Measurements from ENCODE around the gene MMP24OS. TPM values are rescaled to one million over a fixed set of nuclear protein-coding genes. Genes with fewer than 3 reads are reported as not detected.

Gene MMP24OS
- total RNA-seq, 3 donors from 2014 or later: 90.9 to 156 (median 124) TPM

DNA sequence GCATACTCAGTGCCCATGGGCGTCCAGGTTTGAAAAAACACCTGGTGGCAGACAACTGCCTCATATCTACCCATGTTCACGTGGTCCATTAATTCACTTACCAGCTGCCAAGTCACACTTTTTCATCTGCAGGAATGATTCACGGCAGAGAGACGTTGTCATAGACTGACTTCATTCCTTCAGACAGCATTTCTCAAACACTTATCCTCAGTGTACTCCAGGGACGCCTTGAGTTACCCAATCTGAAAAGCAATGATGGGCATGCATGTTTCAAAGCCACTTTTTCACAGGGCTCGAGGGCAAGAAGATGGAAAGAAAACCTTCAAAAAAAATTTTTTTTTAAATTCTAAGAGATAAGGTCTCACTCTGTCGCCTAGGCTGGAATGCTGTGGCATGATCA is 6.0 kb downstream of the MMP24OS start:
- intact Hi-C loops (cut with DNase I, micrococcal nuclease): no loop called here

GRCh38 chr20:35271073-35271882 is 6.6 kb downstream of the MMP24OS start:
- ATAC-seq (no peak), DNase-seq (peak in 1 of 3 donors; percentile 25)
- H3K36me3 ChIP-seq (ENCODE audit: low read depth): peaks cover 4% of the 10 kb centered on the region
- TF ChIP-seq, protein P1, sequence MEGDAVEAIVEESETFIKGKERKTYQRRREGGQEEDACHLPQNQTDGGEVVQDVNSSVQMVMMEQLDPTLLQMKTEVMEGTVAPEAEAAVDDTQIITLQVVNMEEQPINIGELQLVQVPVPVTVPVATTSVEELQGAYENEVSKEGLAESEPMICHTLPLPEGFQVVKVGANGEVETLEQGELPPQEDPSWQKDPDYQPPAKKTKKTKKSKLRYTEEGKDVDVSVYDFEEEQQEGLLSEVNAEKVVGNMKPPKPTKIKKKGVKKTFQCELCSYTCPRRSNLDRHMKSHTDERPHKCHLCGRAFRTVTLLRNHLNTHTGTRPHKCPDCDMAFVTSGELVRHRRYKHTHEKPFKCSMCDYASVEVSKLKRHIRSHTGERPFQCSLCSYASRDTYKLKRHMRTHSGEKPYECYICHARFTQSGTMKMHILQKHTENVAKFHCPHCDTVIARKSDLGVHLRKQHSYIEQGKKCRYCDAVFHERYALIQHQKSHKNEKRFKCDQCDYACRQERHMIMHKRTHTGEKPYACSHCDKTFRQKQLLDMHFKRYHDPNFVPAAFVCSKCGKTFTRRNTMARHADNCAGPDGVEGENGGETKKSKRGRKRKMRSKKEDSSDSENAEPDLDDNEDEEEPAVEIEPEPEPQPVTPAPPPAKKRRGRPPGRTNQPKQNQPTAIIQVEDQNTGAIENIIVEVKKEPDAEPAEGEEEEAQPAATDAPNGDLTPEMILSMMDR (IDR thresholded peaks at IDR 0.05): no peak
- no peak overlapping the region for H3K4me3 ChIP-seq
- H3K4me1 ChIP-seq (ENCODE audit: low read depth): peaks cover 7% of the 10 kb centered on the region
- intact Hi-C loops (cut with DNase I, micrococcal nuclease): no loop called here
- H3K9me3 ChIP-seq: no peaks in the 10 kb centered on the region

More for the DNA sequence above, 6.0 kb downstream of the MMP24OS start:
- DNase-seq: no peak
- peaks cover 4% of the 10 kb centered on the region for H3K36me3 ChIP-seq (ENCODE audit: low read depth)
- H3K9me3 ChIP-seq: no peaks in the 10 kb centered on the region
- no peak for ATAC-seq
- no peak overlapping the region for H3K4me3 ChIP-seq
- TF ChIP-seq, protein P1 (IDR thresholded peaks at IDR 0.05): no peak
- H3K4me1 ChIP-seq (ENCODE audit: low read depth): peaks cover 13% of the 10 kb centered on the region

GRCh38 chr20:35270021-35270902 is 7.7 kb downstream of the MMP24OS start:
- ATAC-seq (no peak), DNase-seq (peak in 1 of 3 donors; percentile 25)
- H3K4me3 ChIP-seq: no peak overlapping the region
- no peaks in the 10 kb centered on the region for H3K9me3 ChIP-seq
- no peaks in the 10 kb centered on the region for H3K4me1 ChIP-seq (ENCODE audit: low read depth)
- TF ChIP-seq, protein P1 (IDR thresholded peaks at IDR 0.05): no peak
- intact Hi-C loops (cut with DNase I, micrococcal nuclease): no loop called here
- peaks cover 4% of the 10 kb centered on the region for H3K36me3 ChIP-seq (ENCODE audit: low read depth)

GRCh38 chr20:35269055-35269781 is 8.7 kb downstream of the MMP24OS start:
- Histone ChIP-seq H3K4me1 (ENCODE audit: low read depth) (no peaks in the 10 kb centered on the region), H3K36me3 (ENCODE audit: low read depth) (peaks cover 4% of the 10 kb centered on the region), H3K9me3 (no peaks in the 10 kb centered on the region), H3K4me3 (no peak overlapping the region)
- intact Hi-C loops (cut with DNase I, micrococcal nuclease): no loop called here
- peak in 2 of 3 donors; percentile 75 to 77 for DNase-seq
- TF ChIP-seq, protein P1 (IDR thresholded peaks at IDR 0.05): peak; percentile 59
- peak; percentile 82 for ATAC-seq

- H3K36me3 ChIP-seq (ENCODE audit: low read depth): peaks cover 4% of the 10 kb centered on the region
- no peaks in the 10 kb centered on the region for H3K9me3 ChIP-seq
- intact Hi-C loops (cut with DNase I, micrococcal nuclease): no loop called here
- ATAC-seq (no peak), DNase-seq (peak in 1 of 3 donors; percentile 23)
- TF ChIP-seq, protein P1 (IDR thresholded peaks at IDR 0.05): no peak
- peaks cover 12% of the 10 kb centered on the region for H3K4me1 ChIP-seq (ENCODE audit: low read depth)
- no peak overlapping the region for H3K4me3 ChIP-seq
Measured at GRCh38 chr20:35267092-35267491, 10.8 kb downstream of the MMP24OS start.
